Transverse colon (tissue), 4 donors: ENCODE results near the gene RCAN2. TPM values are rescaled to one million over a fixed set of nuclear protein-coding genes. Genes with fewer than 3 reads are reported as not detected.

Experiments
- DNase-seq: peaks from one replicate; pipeline ENCODE4 v3.0.0-alpha.2; 2019
- H3K27ac ChIP-seq, 4 donors: fragments of 200-600 bp; sonication (generic); 2 replicates each; pipeline ENCODE4 v1.5.1; 2016 to 2018; ENCODE audit warnings: inconsistent platforms in 4 of 4
- H3K27me3 ChIP-seq: fragments of 200-600 bp; sonication (generic); 2 replicates; pipeline ENCODE4 v1.5.1; 2017; ENCODE audit warnings: inconsistent platforms
- H3K36me3 ChIP-seq, 4 donors: fragments of 200-600 bp; sonication (generic); 2 replicates each; pipeline ENCODE4 v1.5.1; 2017 to 2019; ENCODE audit warnings: inconsistent platforms in 4 of 4
- H3K4me1 ChIP-seq, 4 donors: fragments of 200-600 bp; sonication (generic); 2 replicates each; pipeline ENCODE4 v1.5.1; 2017 to 2020; ENCODE audit warnings: inconsistent platforms in 4 of 4
- H3K4me3 ChIP-seq, 4 donors: fragments of 200-600 bp; sonication (generic); 1 replicate in 1 of 4; 2 replicates in 3 of 4; pipeline versions ENCODE4 v1.5.1 to v1.6.1; 2017 to 2019; ENCODE audit warnings: inconsistent platforms in 4 of 4
- H3K9me3 ChIP-seq, 2 donors: fragments of 200-600 bp; sonication (generic); 2 replicates each; pipeline ENCODE4 v1.5.1; 2017 to 2019; ENCODE audit warnings: inconsistent platforms in 2 of 2
- EP300 ChIP-seq: sonication (generic); formaldehyde crosslinking; IDR thresholded peaks from one replicate; pipeline ENCODE4 v1.6.1; 2017; ENCODE audit warnings: antibody characterized with exemption, low read depth
- POLR2A ChIP-seq: fragments of 450-650 bp; IDR thresholded peaks from one replicate; pipeline ENCODE4 v1.6.1; 2016; ENCODE audit warnings: antibody characterized with exemption, mild to moderate bottlenecking, moderate library complexity
- POLR2AphosphoS5 ChIP-seq, 3 donors: sonication (generic); formaldehyde crosslinking; IDR thresholded peaks; one replicate each; pipeline ENCODE4 v1.6.1; 2016; ENCODE audit warnings: antibody characterized with exemption in 3 of 3
- WGBS, 2 donors: methylation state at CpG; one replicate each; pipeline ENCODE4 v1.1.5; 2018; ENCODE audit warnings: low coverage in 1 of 2; 5-methylcytosine and 5-hydroxymethylcytosine counted together
- in situ Hi-C, 4 donors: fragments of 200-750 bp; cut with MboI; loops; one replicate each; pipeline versions ENCODE4 v1.15.0 to v1.15.1; 2017; ENCODE audit warnings: low sequenced_read_pairs in 3 of 4, low pct_ligation_motif_present in 1 of 4, low pct_unique_long_range_greater_than_20kb in 1 of 4
- intact Hi-C: fragments of 100-400 bp; cut with DNase I; formaldehyde crosslinking; loops from one replicate; pipeline ENCODE4 v1.15.1; 2023; ENCODE audit warnings: low total_unique reads
- total RNA-seq, 4 donors: library from RNA; depleted of rRNA; stranded (reverse); fragments of >200 nt; gene quantifications; one replicate each; pipeline ENCODE4 v1.1.0, GENCODE V29; 2016
- TF ChIP-seq, protein P1 (sequence below), 5 experiments: fragments of 200-600 bp in 3 of 5; fragments of 450-650 bp in 2 of 5; sonication (generic) in 3 of 5; IDR thresholded peaks; 1 replicate in 2 of 5; 2 replicates in 3 of 5; pipeline ENCODE4 v1.5.1; 2016 to 2017; ENCODE audit warnings: antibody characterized with exemption in 5 of 5, inconsistent platforms in 3 of 5, mild to moderate bottlenecking in 2 of 5, moderate library complexity in 1 of 5

The RCAN2 gene
- total RNA-seq, 4 donors from 2014 or later = 1.9 to 9.5 (median 7.5) TPM

DNA sequence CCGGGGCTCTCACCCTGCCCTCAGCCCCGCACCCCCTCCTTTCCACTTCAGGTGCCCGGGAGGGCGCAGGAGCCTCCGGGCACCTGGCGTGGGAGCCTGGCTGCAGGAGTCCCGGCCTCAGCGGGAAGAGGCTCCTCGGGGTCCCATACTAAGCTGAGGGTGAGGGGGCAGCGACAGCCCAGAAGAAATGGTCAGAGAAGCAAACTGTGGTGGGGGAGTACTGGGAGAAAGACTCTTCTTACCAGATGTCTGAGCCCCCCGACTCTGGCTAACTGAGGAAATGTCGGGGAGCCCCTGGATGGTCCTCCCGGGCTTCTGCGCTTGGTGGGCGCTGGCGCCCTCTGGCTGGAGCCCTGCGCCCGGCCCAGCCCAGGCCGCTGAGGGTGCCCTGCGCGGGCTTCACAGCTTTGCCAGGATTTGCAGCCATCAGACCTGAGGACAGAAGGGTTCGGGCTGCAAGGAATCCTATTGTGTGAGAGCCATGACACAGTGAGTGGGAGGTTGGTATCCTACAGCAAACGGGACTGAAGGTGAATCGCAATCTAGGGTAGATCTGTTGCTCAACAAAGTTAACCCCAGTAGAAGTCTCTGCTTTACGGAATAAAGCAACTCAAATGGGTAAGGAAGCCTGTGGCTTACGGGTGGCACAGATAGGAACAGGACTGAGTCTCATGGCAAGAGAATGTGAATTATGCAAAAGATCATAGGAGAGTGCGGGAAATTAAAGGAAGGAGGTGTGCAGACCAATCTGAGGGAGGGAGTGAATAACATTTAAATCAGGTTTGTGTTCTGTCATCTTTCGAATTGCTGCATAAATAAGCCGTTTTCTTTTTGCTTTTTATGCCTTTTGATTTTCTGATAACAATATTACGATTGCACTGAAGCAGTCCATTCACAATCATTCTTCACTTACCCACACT lies 639 bp upstream of the RCAN2 start:
- peak overlapping the region; percentile 38 to 86 (median 62) for H3K4me3 ChIP-seq
- no peaks in the 10 kb centered on the region for H3K9me3 ChIP-seq
- peak overlapping the region; percentile 67 to 81 (median 72) for H3K27ac ChIP-seq
- intact Hi-C loops (loop anchor here (10.0 kb wide), 1 partner anchor 67 kb away; no protein-coding TSS in a partner anchor), in situ Hi-C loops (no loop called here)
- peaks cover 45% of the 10 kb centered on the region for H3K27me3 ChIP-seq
- no peaks in the 10 kb centered on the region for H3K36me3 ChIP-seq
- DNase-seq = peak; percentile 34
- TF ChIP-seq, protein P1, sequence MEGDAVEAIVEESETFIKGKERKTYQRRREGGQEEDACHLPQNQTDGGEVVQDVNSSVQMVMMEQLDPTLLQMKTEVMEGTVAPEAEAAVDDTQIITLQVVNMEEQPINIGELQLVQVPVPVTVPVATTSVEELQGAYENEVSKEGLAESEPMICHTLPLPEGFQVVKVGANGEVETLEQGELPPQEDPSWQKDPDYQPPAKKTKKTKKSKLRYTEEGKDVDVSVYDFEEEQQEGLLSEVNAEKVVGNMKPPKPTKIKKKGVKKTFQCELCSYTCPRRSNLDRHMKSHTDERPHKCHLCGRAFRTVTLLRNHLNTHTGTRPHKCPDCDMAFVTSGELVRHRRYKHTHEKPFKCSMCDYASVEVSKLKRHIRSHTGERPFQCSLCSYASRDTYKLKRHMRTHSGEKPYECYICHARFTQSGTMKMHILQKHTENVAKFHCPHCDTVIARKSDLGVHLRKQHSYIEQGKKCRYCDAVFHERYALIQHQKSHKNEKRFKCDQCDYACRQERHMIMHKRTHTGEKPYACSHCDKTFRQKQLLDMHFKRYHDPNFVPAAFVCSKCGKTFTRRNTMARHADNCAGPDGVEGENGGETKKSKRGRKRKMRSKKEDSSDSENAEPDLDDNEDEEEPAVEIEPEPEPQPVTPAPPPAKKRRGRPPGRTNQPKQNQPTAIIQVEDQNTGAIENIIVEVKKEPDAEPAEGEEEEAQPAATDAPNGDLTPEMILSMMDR (IDR thresholded peaks at IDR 0.05) = peak in 4 of 5 experiments; percentile 28 to 61 (median 49)
- no peak for TF ChIP-seq POLR2AphosphoS5 (IDR thresholded peaks at IDR 0.05)
- TF ChIP-seq POLR2A = no peak
- TF ChIP-seq EP300 = no peak
- peaks cover 0 to 14% (median 12%) of the 10 kb centered on the region in 4 donors for H3K4me1 ChIP-seq
- 6 to 36% methylated on average over 3 to 28 of the region's 30 CpGs for WGBS, 2 donors

DNA sequence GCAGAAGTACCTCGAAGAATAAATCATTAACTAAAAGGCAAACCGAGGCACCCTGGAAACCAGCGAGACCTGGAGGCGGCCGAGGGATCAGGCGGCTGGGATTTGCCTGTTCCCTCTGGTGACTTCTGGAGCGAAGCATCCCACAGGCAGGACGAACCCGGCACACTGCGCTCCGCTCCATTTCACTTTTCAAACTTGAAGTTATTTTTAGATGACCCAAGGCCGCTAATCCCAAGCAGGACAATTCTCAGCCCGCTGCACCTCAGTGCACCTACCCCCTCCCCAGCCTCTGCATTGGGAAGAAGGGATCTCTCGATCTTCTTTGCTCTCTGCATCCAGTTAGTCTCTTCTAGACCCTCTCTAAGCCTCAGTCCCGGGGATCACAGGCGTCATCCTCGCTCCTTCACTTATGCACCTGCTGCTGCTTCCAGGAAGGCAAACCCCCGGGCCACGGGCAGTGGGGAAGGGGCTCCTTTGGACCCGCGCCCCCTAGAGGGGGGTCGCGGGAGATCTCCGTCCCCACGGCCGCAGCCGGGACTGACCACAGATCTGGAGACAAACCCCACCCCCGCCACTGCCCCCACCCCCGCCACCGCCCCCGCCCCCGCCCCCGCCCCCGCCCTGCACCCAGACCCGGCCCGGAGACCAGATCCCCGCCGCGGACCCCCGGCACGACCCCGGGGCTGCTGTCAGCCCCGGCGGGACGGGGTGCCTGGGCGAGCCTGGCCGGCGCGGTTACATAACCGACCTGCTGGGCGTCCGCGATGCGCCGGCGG lies 636 bp downstream of the RCAN2 start:
- H3K4me1 ChIP-seq = peaks cover 0 to 14% (median 12%) of the 10 kb centered on the region in 4 donors
- no peaks in the 10 kb centered on the region for H3K36me3 ChIP-seq
- TF ChIP-seq, protein P1 (IDR thresholded peaks at IDR 0.05) = no peak
- no peak for TF ChIP-seq EP300
- no peak for TF ChIP-seq POLR2A
- peak; percentile 45 for DNase-seq
- 12 to 22% methylated on average over 5 to 19 of the region's 56 CpGs for WGBS, 2 donors
- H3K27ac ChIP-seq = peak overlapping the region; percentile 67 to 81 (median 72)
- in situ Hi-C loops (no loop called here), intact Hi-C loops (loop anchor here (10.0 kb wide), 1 partner anchor 66 kb away; no protein-coding TSS in a partner anchor)
- peaks cover 45% of the 10 kb centered on the region for H3K27me3 ChIP-seq
- no peaks in the 10 kb centered on the region for H3K9me3 ChIP-seq
- peak overlapping the region; percentile 38 to 86 (median 62) for H3K4me3 ChIP-seq

- WGBS, 2 donors = 65 to 70% methylated on average over 2 to 3 of the region's 3 CpGs
- Histone ChIP-seq H3K27me3 (peaks cover 26% of the 10 kb centered on the region), H3K4me3 (no peak overlapping the region), H3K9me3 (no peaks in the 10 kb centered on the region), H3K27ac (no peak overlapping the region), H3K4me1 (peaks cover 0 to 7% (median 6%) of the 10 kb centered on the region in 4 donors), H3K36me3 (no peaks in the 10 kb centered on the region)
- intact Hi-C loops (no loop called here), in situ Hi-C loops (no loop called here)
- no peak for DNase-seq
- TF ChIP-seq, protein P1 (IDR thresholded peaks at IDR 0.05) = no peak
- TF ChIP-seq POLR2A = no peak
- TF ChIP-seq EP300 = no peak
- no peak for TF ChIP-seq POLR2AphosphoS5 (IDR thresholded peaks at IDR 0.05)
Observed at GRCh38 chr6:46486181-46486580, 5.1 kb downstream of the RCAN2 start.
